Natural killer cell treated with Interleukin-12 subunit alpha and Interleukin-12 subunit beta and Interleukin-15 and Interleukin-18, amount 100 ng/mL, for 72 hours (primary cell): ENCODE results near the gene PHF21B. TPM values are rescaled to one million over a fixed set of nuclear protein-coding genes. Genes with fewer than 3 reads are reported as not detected.
A peak's percentile ranks its signal among the peaks of the same experiment; 100 is the strongest.
"Not testable (repeated sequence)": the region's sequence is repeated elsewhere in the genome, so short reads cannot be mapped to it uniquely, and the experiment has no call there.

Experiments
- ATAC-seq, 2 donors: fragments of 150-1000 bp; cut with Tn5 transposase in 1 of 2; sonication (Bioruptor Pico), chemical (Tn5 transposase) in 1 of 2; 2 replicates each; pipeline ENCODE4 v1.10.0; 2021
- DNase-seq: peaks from one replicate; pipeline ENCODE4 v3.0.0; 2022; ENCODE audit warnings: low spot score
- H3K27ac Mint-ChIP-seq, 2 donors: 1 replicate in 1 of 2; 2 replicates in 1 of 2; pipeline ENCODE4 v1.8.0; 2022; ENCODE audit warnings: mixed read lengths in 2 of 2, mild to moderate bottlenecking in 1 of 2, moderate library complexity in 1 of 2
- H3K27me3 Mint-ChIP-seq, 2 donors: 1 replicate in 1 of 2; 2 replicates in 1 of 2; pipeline ENCODE4 v1.8.0; 2022; ENCODE audit warnings: mixed read lengths in 2 of 2
- H3K36me3 Mint-ChIP-seq: one replicate; pipeline ENCODE4 v1.8.0; 2022; ENCODE audit warnings: mixed read lengths
- H3K4me1 Mint-ChIP-seq, 2 donors: 1 replicate in 1 of 2; 2 replicates in 1 of 2; pipeline ENCODE4 v1.8.0; 2022; ENCODE audit warnings: low read depth in 2 of 2, mixed read lengths in 2 of 2, mild to moderate bottlenecking in 1 of 2
- H3K4me3 Mint-ChIP-seq: one replicate; pipeline ENCODE4 v1.8.0; 2022; ENCODE audit warnings: mixed read lengths
- H3K9me3 Mint-ChIP-seq: 2 replicates; pipeline ENCODE4 v1.8.0; 2022; ENCODE audit warnings: mixed read lengths
- total RNA-seq, 2 donors: library from RNA; stranded (reverse); gene quantifications; one replicate each; pipeline ENCODE4 v1.2.3, GENCODE V29; 2022

The PHF21B gene
- total RNA-seq, 2 donors from 2014 or later: 0.36 TPM; not detected in 1

GRCh38 chr22:44929359-44930015 is 80.3 kb downstream of the PHF21B start:
- Mint-ChIP-seq H3K4me1 (peaks cover 4 to 9% of the 10 kb centered on the region in 2 donors), H3K9me3 (no peaks in the 10 kb centered on the region), H3K27ac (no peak overlapping the region), H3K4me3 (no peak overlapping the region), H3K27me3 (peaks cover 3 to 7% of the 10 kb centered on the region in 2 donors), H3K36me3 (no peaks in the 10 kb centered on the region)
- no peak for DNase-seq
- ATAC-seq: no peak

GRCh38 chr22:44928711-44929358 is 81.0 kb downstream of the PHF21B start:
- Mint-ChIP-seq H3K9me3 (no peaks in the 10 kb centered on the region), H3K27me3 (peaks cover 3 to 7% of the 10 kb centered on the region in 2 donors), H3K27ac (no peak overlapping the region), H3K4me1 (peaks cover 4 to 9% of the 10 kb centered on the region in 2 donors), H3K4me3 (no peak overlapping the region), H3K36me3 (no peaks in the 10 kb centered on the region)
- ATAC-seq: no peak
- no peak for DNase-seq

- H3K4me3 Mint-ChIP-seq: no peak overlapping the region
- no peaks in the 10 kb centered on the region for H3K9me3 Mint-ChIP-seq
- peaks cover 0 to 6% of the 10 kb centered on the region in 2 donors for H3K4me1 Mint-ChIP-seq
- ATAC-seq: no peak
- no peak overlapping the region for H3K27ac Mint-ChIP-seq
- H3K27me3 Mint-ChIP-seq: peaks cover 3 to 12% of the 10 kb centered on the region in 2 donors
- H3K36me3 Mint-ChIP-seq: no peaks in the 10 kb centered on the region
- no peak for DNase-seq
Measured at GRCh38 chr22:44928136-44928463, 81.7 kb downstream of the PHF21B start.

GRCh38 chr22:44927463-44928135 is 82.2 kb downstream of the PHF21B start:
- peaks cover 0 to 6% of the 10 kb centered on the region in 2 donors for H3K4me1 Mint-ChIP-seq
- H3K36me3 Mint-ChIP-seq: no peaks in the 10 kb centered on the region
- DNase-seq: no peak

GRCh38 chr22:44926491-44927415 is 83.1 kb downstream of the PHF21B start:
- ATAC-seq: no peak
- Mint-ChIP-seq H3K27ac (no peak overlapping the region), H3K4me3 (no peak overlapping the region), H3K9me3 (no peaks in the 10 kb centered on the region), H3K27me3 (peaks cover 3 to 19% of the 10 kb centered on the region in 2 donors), H3K36me3 (no peaks in the 10 kb centered on the region), H3K4me1 (peaks cover 0 to 6% of the 10 kb centered on the region in 2 donors)
- DNase-seq: peak; percentile 41

More at GRCh38 chr22:44927463-44928135, 82.2 kb downstream of the PHF21B start:
- H3K4me3 Mint-ChIP-seq: no peak overlapping the region
- H3K9me3 Mint-ChIP-seq: no peaks in the 10 kb centered on the region
- no peak for ATAC-seq
- H3K27me3 Mint-ChIP-seq: peaks cover 3 to 17% of the 10 kb centered on the region in 2 donors
- no peak overlapping the region for H3K27ac Mint-ChIP-seq

- Mint-ChIP-seq H3K4me1 (peaks cover 0 to 6% of the 10 kb centered on the region in 2 donors), H3K27ac (no peak overlapping the region), H3K27me3 (peaks cover 3 to 19% of the 10 kb centered on the region in 2 donors), H3K4me3 (no peak overlapping the region), H3K36me3 (no peaks in the 10 kb centered on the region), H3K9me3 (no peaks in the 10 kb centered on the region)
- no peak for DNase-seq
- ATAC-seq: peak in 1 of 2 donors; percentile 4
Measured at GRCh38 chr22:44926124-44926475, 83.7 kb downstream of the PHF21B start.

- Mint-ChIP-seq H3K4me1 (peaks cover 0 to 6% of the 10 kb centered on the region in 2 donors), H3K27ac (no peak overlapping the region), H3K27me3 (peaks cover 3 to 19% of the 10 kb centered on the region in 2 donors), H3K9me3 (no peaks in the 10 kb centered on the region), H3K36me3 (no peaks in the 10 kb centered on the region), H3K4me3 (no peak overlapping the region)
- ATAC-seq (peak in 1 of 2 donors; percentile 55), DNase-seq (no peak)
Measured at GRCh38 chr22:44925465-44926123, 84.2 kb downstream of the PHF21B start.

- DNase-seq: no peak
- no peak for ATAC-seq
- no peaks in the 10 kb centered on the region for H3K36me3 Mint-ChIP-seq
- H3K4me3 Mint-ChIP-seq: no peak overlapping the region
- peaks cover 3 to 19% of the 10 kb centered on the region in 2 donors for H3K27me3 Mint-ChIP-seq
- H3K27ac Mint-ChIP-seq: no peak overlapping the region
- H3K4me1 Mint-ChIP-seq: peaks cover 0 to 6% of the 10 kb centered on the region in 2 donors
- no peaks in the 10 kb centered on the region for H3K9me3 Mint-ChIP-seq
Measured at GRCh38 chr22:44924710-44925109, 85.1 kb downstream of the PHF21B start.

GRCh38 chr22:44924098-44924497 is 85.7 kb downstream of the PHF21B start:
- Mint-ChIP-seq H3K4me3 (no peak overlapping the region), H3K36me3 (no peaks in the 10 kb centered on the region), H3K4me1 (peaks cover 0 to 6% of the 10 kb centered on the region in 2 donors), H3K27me3 (peaks cover 3 to 19% of the 10 kb centered on the region in 2 donors), H3K27ac (no peak overlapping the region), H3K9me3 (no peaks in the 10 kb centered on the region)
- no peak for DNase-seq
- no peak for ATAC-seq

- DNase-seq: peak; percentile 13
- not testable (repeated sequence) for ATAC-seq, H3K36me3 Mint-ChIP-seq, H3K9me3 Mint-ChIP-seq, H3K4me1 Mint-ChIP-seq, H3K27ac Mint-ChIP-seq, H3K4me3 Mint-ChIP-seq
- peaks cover 0 to 19% of the 10 kb centered on the region in 2 donors for H3K27me3 Mint-ChIP-seq
Measured at GRCh38 chr22:44921766-44922165, 88.0 kb downstream of the PHF21B start.

- Mint-ChIP-seq H3K36me3 (no peaks in the 10 kb centered on the region), H3K4me3 (no peak overlapping the region), H3K4me1 (peaks cover 0 to 5% of the 10 kb centered on the region in 2 donors), H3K27me3 (peaks cover 0 to 18% of the 10 kb centered on the region in 2 donors), H3K9me3 (no peaks in the 10 kb centered on the region), H3K27ac (no peak overlapping the region)
- peak; percentile 8 for DNase-seq
- ATAC-seq: no peak
Measured at GRCh38 chr22:44920183-44920582, 89.6 kb downstream of the PHF21B start.

- H3K4me3 Mint-ChIP-seq: no peak overlapping the region
- ATAC-seq: no peak
- H3K27ac Mint-ChIP-seq: no peak overlapping the region
- DNase-seq: peak; percentile 50
- H3K9me3 Mint-ChIP-seq: no peaks in the 10 kb centered on the region
- H3K27me3 Mint-ChIP-seq: peaks cover 2 to 14% of the 10 kb centered on the region in 2 donors
- peaks cover 0 to under 1% of the 10 kb centered on the region in 2 donors for H3K4me1 Mint-ChIP-seq
- no peaks in the 10 kb centered on the region for H3K36me3 Mint-ChIP-seq
Measured at GRCh38 chr22:44919691-44920090, 90.1 kb downstream of the PHF21B start.

- ATAC-seq (peak in 1 of 2 donors; percentile 54), DNase-seq (no peak)
- H3K36me3 Mint-ChIP-seq: no peaks in the 10 kb centered on the region
- H3K9me3 Mint-ChIP-seq: no peaks in the 10 kb centered on the region
- no peak overlapping the region for H3K4me3 Mint-ChIP-seq
- no peak overlapping the region for H3K27ac Mint-ChIP-seq
- peaks cover 2 to 12% of the 10 kb centered on the region in 2 donors for H3K27me3 Mint-ChIP-seq
- H3K4me1 Mint-ChIP-seq: no peaks in the 10 kb centered on the region
Measured at GRCh38 chr22:44918925-44919392, 90.8 kb downstream of the PHF21B start.
